Measurements from ENCODE around the gene LRAT.

The LRAT gene

DNA sequence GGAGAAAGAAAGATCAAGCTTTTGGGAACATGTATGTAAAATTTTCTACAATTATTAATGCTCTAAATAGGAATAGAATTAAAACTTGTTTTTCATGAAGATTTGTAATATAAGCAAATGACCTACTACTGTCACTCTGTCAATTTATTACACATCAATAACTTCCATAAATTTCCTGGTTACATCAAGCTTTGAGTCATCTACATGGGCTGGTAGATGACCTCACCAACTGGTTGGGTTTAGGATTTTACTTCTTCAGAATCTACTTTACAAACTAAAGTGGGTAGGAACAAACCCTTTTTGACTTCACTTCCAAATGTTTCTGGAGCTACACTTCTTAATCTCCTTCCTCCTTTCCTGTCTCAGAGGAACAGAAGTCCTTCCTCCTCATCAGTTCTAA lies 12.0 kb upstream of the LRAT start:
- no peak overlapping the region for H3K27ac ChIP-seq (ENCODE audit: low read length)

DNA sequence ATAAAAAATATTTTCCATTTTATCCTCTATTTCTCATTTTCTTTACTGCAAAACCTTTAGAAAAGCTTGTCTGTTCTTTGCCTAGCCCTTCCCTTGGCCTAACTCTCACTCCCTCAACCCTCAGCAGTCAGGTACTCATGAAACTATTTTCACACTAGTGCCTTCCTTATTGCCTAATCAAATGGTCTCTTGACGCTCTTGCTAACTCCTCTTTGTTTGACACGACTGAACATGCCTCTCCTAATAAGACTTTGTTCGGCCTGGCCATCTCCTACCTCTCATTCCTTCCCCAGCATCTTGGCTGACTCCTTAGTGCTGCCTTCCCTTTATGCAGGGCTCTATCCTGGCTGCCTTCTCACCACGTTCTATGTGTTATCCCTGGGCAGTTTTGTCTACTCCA lies 11.1 kb upstream of the LRAT start:
- H3K9me3 ChIP-seq (ENCODE audit: control insufficient read depth in 1 of 2, low read length in 2 of 2) = no peaks in the 10 kb centered on the region
- no peaks in the 10 kb centered on the region for H3K36me3 ChIP-seq (ENCODE audit: control insufficient read depth in 1 of 2, insufficient read depth in 2 of 2, low read length in 2 of 2)
- H3K4me3 ChIP-seq (ENCODE audit: low read depth in 1 of 2, low read length in 2 of 2) = no peak overlapping the region
- H3K27ac ChIP-seq (ENCODE audit: low read length) = no peak overlapping the region
- no peaks in the 10 kb centered on the region for H3K27me3 ChIP-seq (ENCODE audit: low read depth, low read length)
- no peaks in the 10 kb centered on the region for H3K4me1 ChIP-seq (ENCODE audit: control insufficient read depth in 1 of 2, insufficient read depth in 2 of 2, low read length in 2 of 2)

More for the DNA sequence above, 12.0 kb upstream of the LRAT start:
- no peaks in the 10 kb centered on the region for H3K27me3 ChIP-seq (ENCODE audit: low read depth, low read length)
- H3K9me3 ChIP-seq (ENCODE audit: control insufficient read depth in 1 of 2, low read length in 2 of 2) = no peaks in the 10 kb centered on the region
- no peaks in the 10 kb centered on the region for H3K36me3 ChIP-seq (ENCODE audit: control insufficient read depth in 1 of 2, insufficient read depth in 2 of 2, low read length in 2 of 2)
- H3K4me3 ChIP-seq (ENCODE audit: low read depth in 1 of 2, low read length in 2 of 2) = no peak overlapping the region
- no peaks in the 10 kb centered on the region for H3K4me1 ChIP-seq (ENCODE audit: control insufficient read depth in 1 of 2, insufficient read depth in 2 of 2, low read length in 2 of 2)

GRCh38 chr4:154736770-154737169 lies 7.0 kb upstream of the LRAT start:
- H3K4me3 ChIP-seq (ENCODE audit: low read depth in 1 of 2, low read length in 2 of 2) = no peak overlapping the region
- no peaks in the 10 kb centered on the region for H3K36me3 ChIP-seq (ENCODE audit: control insufficient read depth in 1 of 2, insufficient read depth in 2 of 2, low read length in 2 of 2)
- H3K4me1 ChIP-seq (ENCODE audit: control insufficient read depth in 1 of 2, insufficient read depth in 2 of 2, low read length in 2 of 2) = no peaks in the 10 kb centered on the region
- no peaks in the 10 kb centered on the region for H3K27me3 ChIP-seq (ENCODE audit: low read depth, low read length)
- no peaks in the 10 kb centered on the region for H3K9me3 ChIP-seq (ENCODE audit: control insufficient read depth in 1 of 2, low read length in 2 of 2)
- H3K27ac ChIP-seq (ENCODE audit: low read length) = no peak overlapping the region

- Histone ChIP-seq H3K4me1 (ENCODE audit: control insufficient read depth in 1 of 2, insufficient read depth in 2 of 2, low read length in 2 of 2) (peaks cover 0 to 3% of the 10 kb centered on the region in 2 donors), H3K27ac (ENCODE audit: low read length) (no peak overlapping the region), H3K36me3 (ENCODE audit: control insufficient read depth in 1 of 2, insufficient read depth in 2 of 2, low read length in 2 of 2) (no peaks in the 10 kb centered on the region), H3K4me3 (ENCODE audit: low read depth in 1 of 2, low read length in 2 of 2) (no peak overlapping the region), H3K9me3 (ENCODE audit: control insufficient read depth in 1 of 2, low read length in 2 of 2) (no peaks in the 10 kb centered on the region), H3K27me3 (ENCODE audit: low read depth, low read length) (peaks cover 4% of the 10 kb centered on the region)
Observed at GRCh38 chr4:154738426-154738825, 5.4 kb upstream of the LRAT start.

GRCh38 chr4:154739111-154739510 lies 4.7 kb upstream of the LRAT start:
- Histone ChIP-seq H3K36me3 (ENCODE audit: control insufficient read depth in 1 of 2, insufficient read depth in 2 of 2, low read length in 2 of 2) (no peaks in the 10 kb centered on the region), H3K27ac (ENCODE audit: low read length) (no peak overlapping the region), H3K27me3 (ENCODE audit: low read depth, low read length) (peaks cover 6% of the 10 kb centered on the region), H3K4me3 (ENCODE audit: low read depth in 1 of 2, low read length in 2 of 2) (no peak overlapping the region), H3K4me1 (ENCODE audit: control insufficient read depth in 1 of 2, insufficient read depth in 2 of 2, low read length in 2 of 2) (peaks cover 0 to 10% of the 10 kb centered on the region in 2 donors), H3K9me3 (ENCODE audit: control insufficient read depth in 1 of 2, low read length in 2 of 2) (no peaks in the 10 kb centered on the region)

DNA sequence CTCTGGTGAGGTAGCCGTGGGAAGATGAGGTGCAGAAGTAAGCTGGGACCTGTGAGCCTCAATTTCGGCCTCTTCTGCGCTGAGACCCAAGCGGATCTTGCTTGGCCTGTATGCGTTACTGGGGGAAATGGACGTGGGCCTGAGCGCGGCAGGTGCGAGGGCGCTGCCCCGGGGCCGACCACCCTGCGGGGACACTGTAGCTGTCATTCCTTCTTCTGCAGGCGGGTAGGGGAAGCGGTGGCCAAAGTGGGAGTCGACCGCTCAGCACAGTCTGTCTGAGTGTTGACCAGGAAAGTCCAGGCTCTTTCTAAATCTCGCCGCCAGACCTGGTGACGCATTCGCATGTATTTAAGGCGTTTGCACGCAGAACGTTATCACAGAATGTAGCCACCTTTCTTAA lies 3.3 kb upstream of the LRAT start:
- peaks cover 15% of the 10 kb centered on the region for H3K27me3 ChIP-seq (ENCODE audit: low read depth, low read length)
- no peak overlapping the region for H3K4me3 ChIP-seq (ENCODE audit: low read depth in 1 of 2, low read length in 2 of 2)
- H3K9me3 ChIP-seq (ENCODE audit: control insufficient read depth in 1 of 2, low read length in 2 of 2) = no peaks in the 10 kb centered on the region

DNA sequence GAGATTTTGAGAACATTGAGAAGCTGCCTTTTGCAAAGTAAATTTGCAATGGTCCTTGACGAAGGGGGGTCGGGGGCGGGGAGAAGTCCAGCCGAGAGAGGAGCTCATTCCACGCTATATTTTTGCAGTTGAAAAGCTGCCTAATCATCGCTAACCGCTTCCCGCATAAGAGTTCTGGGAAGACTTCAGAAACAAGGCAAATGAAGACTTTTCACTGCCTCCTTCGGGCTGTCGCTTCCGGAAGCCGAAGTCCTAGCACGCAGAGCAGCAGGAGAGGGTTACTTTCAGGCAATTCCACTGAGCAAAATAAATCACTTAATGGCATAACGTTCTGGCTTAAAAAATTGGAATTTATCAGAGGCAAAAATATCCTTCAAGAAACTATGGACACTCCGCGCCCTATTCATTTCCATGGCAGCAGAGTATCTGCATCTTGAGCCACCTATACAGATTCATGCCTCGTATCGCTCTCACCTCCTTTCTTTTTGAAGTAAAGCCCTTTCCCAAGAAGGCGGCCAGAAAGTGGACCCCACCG lies 2.6 kb upstream of the LRAT start:
- Histone ChIP-seq H3K4me1 (ENCODE audit: control insufficient read depth in 1 of 2, insufficient read depth in 2 of 2, low read length in 2 of 2) (peaks cover 0 to 15% of the 10 kb centered on the region in 2 donors), H3K36me3 (ENCODE audit: control insufficient read depth in 1 of 2, insufficient read depth in 2 of 2, low read length in 2 of 2) (no peaks in the 10 kb centered on the region), H3K27ac (ENCODE audit: low read length) (no peak overlapping the region), H3K9me3 (ENCODE audit: control insufficient read depth in 1 of 2, low read length in 2 of 2) (no peaks in the 10 kb centered on the region), H3K27me3 (ENCODE audit: low read depth, low read length) (peaks cover 17% of the 10 kb centered on the region), H3K4me3 (ENCODE audit: low read depth in 1 of 2, low read length in 2 of 2) (no peak overlapping the region)

More for the DNA sequence above, 3.3 kb upstream of the LRAT start:
- Histone ChIP-seq H3K4me1 (ENCODE audit: control insufficient read depth in 1 of 2, insufficient read depth in 2 of 2, low read length in 2 of 2) (peaks cover 0 to 15% of the 10 kb centered on the region in 2 donors), H3K36me3 (ENCODE audit: control insufficient read depth in 1 of 2, insufficient read depth in 2 of 2, low read length in 2 of 2) (no peaks in the 10 kb centered on the region), H3K27ac (ENCODE audit: low read length) (no peak overlapping the region)

GRCh38 chr4:154741922-154742850 lies 1.6 kb upstream of the LRAT start:
- Histone ChIP-seq H3K9me3 (ENCODE audit: control insufficient read depth in 1 of 2, low read length in 2 of 2) (no peaks in the 10 kb centered on the region), H3K36me3 (ENCODE audit: control insufficient read depth in 1 of 2, insufficient read depth in 2 of 2, low read length in 2 of 2) (no peaks in the 10 kb centered on the region), H3K4me3 (ENCODE audit: low read depth in 1 of 2, low read length in 2 of 2) (peak overlapping the region; percentile 28 to 50), H3K4me1 (ENCODE audit: control insufficient read depth in 1 of 2, insufficient read depth in 2 of 2, low read length in 2 of 2) (peaks cover 0 to 15% of the 10 kb centered on the region in 2 donors), H3K27me3 (ENCODE audit: low read depth, low read length) (peaks cover 17% of the 10 kb centered on the region), H3K27ac (ENCODE audit: low read length) (no peak overlapping the region)

GRCh38 chr4:154744341-154744926 lies 634 bp downstream of the LRAT start:
- Histone ChIP-seq H3K27me3 (ENCODE audit: low read depth, low read length) (peaks cover 17% of the 10 kb centered on the region), H3K36me3 (ENCODE audit: control insufficient read depth in 1 of 2, insufficient read depth in 2 of 2, low read length in 2 of 2) (no peaks in the 10 kb centered on the region), H3K4me1 (ENCODE audit: control insufficient read depth in 1 of 2, insufficient read depth in 2 of 2, low read length in 2 of 2) (peaks cover 0 to 15% of the 10 kb centered on the region in 2 donors)

DNA sequence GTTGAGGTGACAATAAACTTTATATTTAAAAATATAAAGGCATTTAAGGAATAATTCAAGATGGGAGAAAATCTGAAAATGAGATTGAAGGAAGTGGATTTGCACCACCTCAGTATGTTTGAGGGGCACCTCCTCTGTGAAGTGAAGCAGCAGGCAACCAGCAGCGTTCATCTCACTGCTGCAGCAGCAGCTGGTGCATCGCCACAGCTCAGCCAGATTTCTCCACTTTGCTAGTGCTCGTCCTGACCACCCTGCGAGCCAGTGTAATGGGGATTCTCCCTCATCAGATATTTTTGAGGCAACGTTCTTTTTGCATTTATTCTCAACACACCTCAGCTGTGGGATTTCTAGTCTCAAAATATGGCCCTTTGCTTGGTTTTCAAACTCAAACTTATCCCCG lies 13.9 kb downstream of the LRAT start:
- no peaks in the 10 kb centered on the region for H3K9me3 ChIP-seq (ENCODE audit: control insufficient read depth in 1 of 2, low read length in 2 of 2)
- H3K27me3 ChIP-seq (ENCODE audit: low read depth, low read length) = no peaks in the 10 kb centered on the region
- H3K27ac ChIP-seq (ENCODE audit: low read length) = no peak overlapping the region
- no peak overlapping the region for H3K4me3 ChIP-seq (ENCODE audit: low read depth in 1 of 2, low read length in 2 of 2)
- H3K36me3 ChIP-seq (ENCODE audit: control insufficient read depth in 1 of 2, insufficient read depth in 2 of 2, low read length in 2 of 2) = no peaks in the 10 kb centered on the region
- no peaks in the 10 kb centered on the region for H3K4me1 ChIP-seq (ENCODE audit: control insufficient read depth in 1 of 2, insufficient read depth in 2 of 2, low read length in 2 of 2)

More at GRCh38 chr4:154744341-154744926, 634 bp downstream of the LRAT start:
- H3K27ac ChIP-seq (ENCODE audit: low read length) = no peak overlapping the region
- H3K4me3 ChIP-seq (ENCODE audit: low read depth in 1 of 2, low read length in 2 of 2) = peak overlapping the region; percentile 84 to 97
- no peaks in the 10 kb centered on the region for H3K9me3 ChIP-seq (ENCODE audit: control insufficient read depth in 1 of 2, low read length in 2 of 2)

DNA sequence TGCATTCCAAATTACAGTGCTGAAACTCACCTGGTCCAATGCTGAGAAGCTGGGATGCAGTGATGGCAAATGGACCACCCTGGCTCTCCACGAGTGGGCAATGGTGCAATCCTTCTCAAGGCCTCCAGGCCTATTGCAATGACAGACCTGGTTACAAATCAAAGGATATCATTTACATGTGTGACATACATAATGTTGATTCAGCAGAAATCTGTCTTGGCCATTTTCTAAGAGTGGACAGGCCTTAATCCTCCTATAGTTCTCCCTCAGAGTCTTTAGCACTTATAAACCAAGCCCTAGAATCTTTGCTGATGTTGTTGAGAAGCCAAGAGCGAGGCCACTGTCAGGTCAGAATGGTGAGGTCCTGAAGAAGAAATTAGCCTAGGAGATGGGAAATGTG lies 17.1 kb downstream of the LRAT start:
- H3K27me3 ChIP-seq (ENCODE audit: low read depth, low read length) = no peaks in the 10 kb centered on the region
- H3K4me1 ChIP-seq (ENCODE audit: control insufficient read depth in 1 of 2, insufficient read depth in 2 of 2, low read length in 2 of 2) = no peaks in the 10 kb centered on the region
- no peak overlapping the region for H3K4me3 ChIP-seq (ENCODE audit: low read depth in 1 of 2, low read length in 2 of 2)
- H3K36me3 ChIP-seq (ENCODE audit: control insufficient read depth in 1 of 2, insufficient read depth in 2 of 2, low read length in 2 of 2) = no peaks in the 10 kb centered on the region
- H3K9me3 ChIP-seq (ENCODE audit: control insufficient read depth in 1 of 2, low read length in 2 of 2) = no peaks in the 10 kb centered on the region
- no peak overlapping the region for H3K27ac ChIP-seq (ENCODE audit: low read length)

Data from muscle layer of duodenum (tissue), 2 donors.